Measurements from ENCODE around the gene FAM180B.

DNA sequence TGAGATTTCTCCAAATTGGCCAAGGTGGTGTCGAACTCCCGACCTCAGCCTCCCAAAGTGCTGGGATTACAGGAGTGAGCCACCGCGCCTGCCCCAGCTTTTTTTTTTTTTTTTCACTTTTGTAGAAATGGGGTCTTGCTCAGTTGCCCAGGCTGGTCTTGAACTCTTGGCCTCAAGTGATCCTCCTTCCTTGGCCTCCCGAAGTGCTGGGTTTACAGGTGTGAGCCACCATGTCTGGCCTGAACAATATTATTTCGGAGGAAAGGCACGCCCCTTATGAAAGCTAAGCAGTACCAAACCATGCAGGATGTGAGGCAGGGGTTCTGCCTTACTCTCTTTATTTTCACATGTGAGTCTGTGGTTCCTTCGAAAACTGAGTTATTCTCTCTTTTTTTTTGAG, 39.8 kb downstream of the FAM180B start:
- TF ChIP-seq POLR2A (IDR thresholded peaks at IDR 0.05; ENCODE audit: borderline replicate concordance, extremely low read depth, insufficient read depth, insufficient read length) = no peak
- no peak for TF ChIP-seq POLR2AphosphoS5 (IDR thresholded peaks at IDR 0.05; ENCODE audit: low read depth, low read length)
- TF ChIP-seq CTCF (IDR thresholded peaks at IDR 0.05 in 2 of 3, conservative IDR thresholded peaks at IDR 0.05 in 1 of 3; ENCODE audit: borderline replicate concordance in 1 of 3, insufficient read depth in 1 of 3, low read depth in 2 of 3, low read length in 2 of 3) = no peak
- TF ChIP-seq ZFX (IDR thresholded peaks at IDR 0.05) = no peak
- TF ChIP-seq, protein P1, sequence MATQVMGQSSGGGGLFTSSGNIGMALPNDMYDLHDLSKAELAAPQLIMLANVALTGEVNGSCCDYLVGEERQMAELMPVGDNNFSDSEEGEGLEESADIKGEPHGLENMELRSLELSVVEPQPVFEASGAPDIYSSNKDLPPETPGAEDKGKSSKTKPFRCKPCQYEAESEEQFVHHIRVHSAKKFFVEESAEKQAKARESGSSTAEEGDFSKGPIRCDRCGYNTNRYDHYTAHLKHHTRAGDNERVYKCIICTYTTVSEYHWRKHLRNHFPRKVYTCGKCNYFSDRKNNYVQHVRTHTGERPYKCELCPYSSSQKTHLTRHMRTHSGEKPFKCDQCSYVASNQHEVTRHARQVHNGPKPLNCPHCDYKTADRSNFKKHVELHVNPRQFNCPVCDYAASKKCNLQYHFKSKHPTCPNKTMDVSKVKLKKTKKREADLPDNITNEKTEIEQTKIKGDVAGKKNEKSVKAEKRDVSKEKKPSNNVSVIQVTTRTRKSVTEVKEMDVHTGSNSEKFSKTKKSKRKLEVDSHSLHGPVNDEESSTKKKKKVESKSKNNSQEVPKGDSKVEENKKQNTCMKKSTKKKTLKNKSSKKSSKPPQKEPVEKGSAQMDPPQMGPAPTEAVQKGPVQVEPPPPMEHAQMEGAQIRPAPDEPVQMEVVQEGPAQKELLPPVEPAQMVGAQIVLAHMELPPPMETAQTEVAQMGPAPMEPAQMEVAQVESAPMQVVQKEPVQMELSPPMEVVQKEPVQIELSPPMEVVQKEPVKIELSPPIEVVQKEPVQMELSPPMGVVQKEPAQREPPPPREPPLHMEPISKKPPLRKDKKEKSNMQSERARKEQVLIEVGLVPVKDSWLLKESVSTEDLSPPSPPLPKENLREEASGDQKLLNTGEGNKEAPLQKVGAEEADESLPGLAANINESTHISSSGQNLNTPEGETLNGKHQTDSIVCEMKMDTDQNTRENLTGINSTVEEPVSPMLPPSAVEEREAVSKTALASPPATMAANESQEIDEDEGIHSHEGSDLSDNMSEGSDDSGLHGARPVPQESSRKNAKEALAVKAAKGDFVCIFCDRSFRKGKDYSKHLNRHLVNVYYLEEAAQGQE (IDR thresholded peaks at IDR 0.05; ENCODE audit: low read depth) = no peak
- TF ChIP-seq EZH2 (IDR thresholded peaks at IDR 0.05) = no peak
- no peak for TF ChIP-seq SIN3A (IDR thresholded peaks at IDR 0.05; ENCODE audit: low read depth)
- TF ChIP-seq, protein P2, sequence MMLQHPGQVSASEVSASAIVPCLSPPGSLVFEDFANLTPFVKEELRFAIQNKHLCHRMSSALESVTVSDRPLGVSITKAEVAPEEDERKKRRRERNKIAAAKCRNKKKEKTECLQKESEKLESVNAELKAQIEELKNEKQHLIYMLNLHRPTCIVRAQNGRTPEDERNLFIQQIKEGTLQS (IDR thresholded peaks at IDR 0.05) = no peak
- no peak for TF ChIP-seq EGR1 (IDR thresholded peaks at IDR 0.05; ENCODE audit: low read depth)
- TF ChIP-seq MAX (IDR thresholded peaks at IDR 0.05) = no peak
- TF ChIP-seq ZNF274 (IDR thresholded peaks at IDR 0.05; ENCODE audit: low read depth, low read length) = no peak
- TF ChIP-seq RAD21 (IDR thresholded peaks at IDR 0.05; ENCODE audit: low read depth) = no peak
- no peak for TF ChIP-seq TCF7L2 (IDR thresholded peaks at IDR 0.05; ENCODE audit: borderline replicate concordance, extremely low read depth, insufficient read depth, insufficient read length)
- TF ChIP-seq SP1 (IDR thresholded peaks at IDR 0.05; ENCODE audit: low read depth) = no peak
